H1 (cell line): ENCODE results near the gene ALKAL2. TPM values are rescaled to one million over a fixed set of nuclear protein-coding genes. Genes with fewer than 3 reads are reported as not detected.
A peak's percentile ranks its signal among the peaks of the same experiment; 100 is the strongest.

Experiments
- CTCF ChIA-PET: fragments of 300-600 bp; sonication (Branson Sonifier 250); formaldehyde crosslinking; loops from one replicate; lab custom pipeline; 2021; ENCODE audit not compliant: partially characterized antibody; lab: Charles Lee
- POLR2A ChIA-PET: fragments of 300-600 bp; sonication (Branson Sonifier 250); formaldehyde crosslinking; loops from one replicate; lab custom pipeline; 2021; ENCODE audit warnings: inconsistent platforms; ENCODE audit not compliant: partially characterized antibody; lab: Charles Lee
- DNase-seq, 2 experiments: peaks; one replicate each; pipeline versions ENCODE4 v3.0.0 to v3.0.0-alpha.2; 2010 to 2022; ENCODE audit warnings: low spot score in 2 of 2, low read depth in 1 of 2, mixed read lengths in 1 of 2
- FAIRE-seq: peaks from 2 replicates; lab custom pipeline; 2011; peaks lifted over from hg19 to GRCh38; lab: Jason Lieb, UNC
- H2AFZ ChIP-seq: 2 replicates; pipeline ENCODE4 v1.8.1; 2012; ENCODE audit warnings: low read length, inconsistent platforms
- H2AK5ac ChIP-seq: 2 replicates; pipeline ENCODE4 v1.6.1; 2013; ENCODE audit warnings: low read depth, low read length
- H2BK120ac ChIP-seq: replicated peaks from 2 replicates; pipeline ENCODE3; 2013; ENCODE audit warnings: low read depth, low read length, inconsistent platforms
- H2BK12ac ChIP-seq: 2 replicates; pipeline ENCODE4 v1.6.1; 2013; ENCODE audit warnings: low read depth, low read length
- H2BK15ac ChIP-seq: 2 replicates; pipeline ENCODE4 v1.6.1; 2013; ENCODE audit warnings: low read length
- H2BK20ac ChIP-seq: 2 replicates; pipeline ENCODE4 v1.6.1; 2013; ENCODE audit warnings: low read length
- H2BK5ac ChIP-seq: 2 replicates; pipeline ENCODE4 v1.6.1; 2013; ENCODE audit warnings: low read depth, low read length
- H3K14ac ChIP-seq: 2 replicates; pipeline ENCODE4 v1.6.1; 2013; ENCODE audit warnings: inconsistent platforms; ENCODE audit not compliant: insufficient read length
- H3K18ac ChIP-seq: 2 replicates; pipeline ENCODE4 v1.6.1; 2013; ENCODE audit warnings: low read length; ENCODE audit errors: extremely low read depth
- H3K23ac ChIP-seq: 2 replicates; pipeline ENCODE4 v1.6.1; 2013; ENCODE audit warnings: inconsistent platforms; ENCODE audit not compliant: insufficient read length
- H3K23me2 ChIP-seq: 2 replicates; pipeline ENCODE4 v1.6.1; 2013; ENCODE audit warnings: low read depth, low read length
- H3K27ac ChIP-seq: 2 replicates; pipeline ENCODE4 v1.6.1; 2011; ENCODE audit warnings: low read depth, low read length, inconsistent platforms
- H3K27me3 ChIP-seq, 4 experiments: replicated peaks in 1 of 4; 1 replicate in 1 of 4; 2 replicates in 3 of 4; pipeline versions ENCODE4 v1.6.1 to v1.8.1; 2011 to 2013; ENCODE audit warnings: low read length in 3 of 4, mild to moderate bottlenecking in 3 of 4, inconsistent platforms in 2 of 4, mixed read lengths in 2 of 4, moderate library complexity in 1 of 4; ENCODE audit not compliant: control insufficient read depth in 3 of 4, insufficient read depth in 3 of 4; ENCODE audit errors: extremely low read depth in 1 of 4
- H3K36me3 ChIP-seq, 4 experiments: 2 replicates each; pipeline versions ENCODE4 v1.6.1 to v1.8.1; 2011 to 2013; ENCODE audit warnings: mild to moderate bottlenecking in 4 of 4, low read length in 3 of 4, moderate library complexity in 2 of 4, control low read depth in 1 of 4, inconsistent platforms in 1 of 4; ENCODE audit not compliant: insufficient read depth in 4 of 4, control insufficient read depth in 2 of 4
- H3K4ac ChIP-seq: replicated peaks from 2 replicates; pipeline ENCODE3; 2013; ENCODE audit warnings: low read length, low read depth, mixed read lengths, inconsistent platforms; ENCODE audit not compliant: insufficient read length
- H3K4me1 ChIP-seq, 4 experiments: replicated peaks in 1 of 4; 1 replicate in 1 of 4; 2 replicates in 3 of 4; pipeline versions ENCODE4 v1.6.1 to v1.8.1; 2011 to 2013; ENCODE audit warnings: low read length in 3 of 4, inconsistent platforms in 2 of 4, mixed read lengths in 1 of 4; ENCODE audit not compliant: insufficient read depth in 4 of 4, control insufficient read depth in 3 of 4
- H3K4me2 ChIP-seq, 2 experiments: 2 replicates each; pipeline versions ENCODE4 v1.6.1 to v1.8.1; 2011 to 2013; ENCODE audit warnings: low read depth in 2 of 2, low read length in 2 of 2, control low read depth in 1 of 2, inconsistent platforms in 1 of 2, mild to moderate bottlenecking in 1 of 2; ENCODE audit not compliant: insufficient read depth in 1 of 2
- H3K4me3 ChIP-seq, 4 experiments: fragments of 200-600, 300-600 bp in 1 of 4; sonication (generic), shearing (Covaris generic), sonication (Bioruptor Twin) in 1 of 4; 2 replicates each; pipeline versions ENCODE4 v1.5.1 to v1.8.1; 2011 to 2016; ENCODE audit warnings: low read length in 4 of 4, low read depth in 3 of 4, control low read depth in 2 of 4, inconsistent platforms in 2 of 4, mild to moderate bottlenecking in 2 of 4, mixed read lengths in 1 of 4, moderate library complexity in 1 of 4; ENCODE audit not compliant: insufficient read depth in 2 of 4; ENCODE audit errors: extremely low read depth in 1 of 4
- H3K56ac ChIP-seq: replicated peaks from 2 replicates; pipeline ENCODE3; 2013; ENCODE audit warnings: low read depth, mild to moderate bottlenecking, mixed read lengths, low read length, inconsistent platforms; ENCODE audit not compliant: insufficient read length
- H3K79me1 ChIP-seq: 2 replicates; pipeline ENCODE4 v1.6.1; 2013; ENCODE audit warnings: low read depth, low read length, control low read depth
- H3K79me2 ChIP-seq, 2 experiments: 2 replicates each; pipeline versions ENCODE4 v1.6.1 to v1.8.1; 2012 to 2013; ENCODE audit warnings: low read length in 2 of 2, mild to moderate bottlenecking in 2 of 2, inconsistent platforms in 1 of 2; ENCODE audit not compliant: insufficient read depth in 2 of 2, control insufficient read depth in 1 of 2
- H3K9ac ChIP-seq, 4 experiments: replicated peaks in 1 of 4; 1 replicate in 1 of 4; 2 replicates in 3 of 4; pipeline versions ENCODE4 v1.6.1 to v1.8.1; 2011 to 2013; ENCODE audit warnings: low read depth in 3 of 4, low read length in 3 of 4, control low read depth in 2 of 4, mild to moderate bottlenecking in 2 of 4, moderate library complexity in 2 of 4, inconsistent platforms in 1 of 4; ENCODE audit errors: extremely low read depth in 1 of 4
- H3K9me3 ChIP-seq, 2 experiments: 2 replicates each; pipeline versions ENCODE4 v1.6.1 to v1.8.1; 2012 to 2013; ENCODE audit warnings: mild to moderate bottlenecking in 2 of 2, moderate library complexity in 2 of 2, control low read depth in 1 of 2, inconsistent platforms in 1 of 2, low read depth in 1 of 2, low read length in 1 of 2, mixed read lengths in 1 of 2; ENCODE audit not compliant: insufficient read depth in 2 of 2
- H4K20me1 ChIP-seq, 2 experiments: replicated peaks in 1 of 2; 2 replicates each; pipeline versions ENCODE3 to v1.8.1; 2011 to 2013; ENCODE audit warnings: inconsistent platforms in 2 of 2, low read length in 2 of 2, mild to moderate bottlenecking in 1 of 2; ENCODE audit not compliant: insufficient read depth in 2 of 2, control insufficient read depth in 1 of 2
- H4K5ac ChIP-seq: 2 replicates; pipeline ENCODE4 v1.6.1; 2013; ENCODE audit warnings: low read length, low read depth, mixed read lengths, inconsistent platforms; ENCODE audit not compliant: insufficient read length
- H4K8ac ChIP-seq: 2 replicates; pipeline ENCODE4 v1.8.0; 2013; ENCODE audit warnings: mild to moderate bottlenecking, moderate library complexity, low read length, inconsistent platforms; ENCODE audit not compliant: insufficient read depth; ENCODE audit errors: extremely low read depth
- H4K91ac ChIP-seq: replicated peaks from 2 replicates; pipeline ENCODE3; 2013; ENCODE audit warnings: low read length, mixed read lengths, inconsistent platforms; ENCODE audit not compliant: insufficient read length
- ASH2L ChIP-seq: fragments of 200-600, 300-600 bp; sonication (generic); IDR thresholded peaks from one replicate; pipeline ENCODE4 v1.7.1; 2017; ENCODE audit warnings: low read length
- CEBPB ChIP-seq: IDR thresholded peaks from 2 replicates; pipeline ENCODE4 v1.6.1; 2012; ENCODE audit warnings: low read depth, low read length
- GTF2F1 ChIP-seq: IDR thresholded peaks from 2 replicates; pipeline ENCODE4 v1.6.1; 2012; ENCODE audit warnings: low read depth, low read length, improper control_type of control experiment, borderline replicate concordance
- POU5F1 ChIP-seq: IDR thresholded peaks from 2 replicates; pipeline ENCODE4 v1.6.1; 2011; ENCODE audit warnings: low read depth, mild to moderate bottlenecking, low read length, moderate library complexity
- SIN3A ChIP-seq, 2 experiments: IDR thresholded peaks in 1 of 2; conservative IDR thresholded peaks in 1 of 2; 2 replicates each; pipeline ENCODE4 v1.6.1; 2011 to 2012; ENCODE audit warnings: low read length in 2 of 2, improper control_type of control experiment in 1 of 2, low read depth in 1 of 2, mild to moderate bottlenecking in 1 of 2
- SP1 ChIP-seq: IDR thresholded peaks from 2 replicates; pipeline ENCODE4 v1.6.1; 2011; ENCODE audit warnings: low read depth, low read length
- TBP ChIP-seq: IDR thresholded peaks from 2 replicates; pipeline ENCODE4 v1.6.1; 2011; ENCODE audit warnings: low read depth, low read length, improper control_type of control experiment
- WGBS, 2 experiments: shearing (Covaris generic) in 1 of 2; methylation state at CpG; one replicate each; pipeline versions ENCODE4 v1.1.6 to v1.1.7; 2013 to 2015; ENCODE audit warnings: low lambda C conversion rate in 2 of 2, mixed read lengths in 2 of 2, inconsistent platforms in 1 of 2, low coverage in 1 of 2, missing lambda C conversion rate in 1 of 2; ENCODE audit not compliant: insufficient replicate concordance in 2 of 2, insufficient coverage in 1 of 2, insufficient read length in 1 of 2; ENCODE audit errors: extremely low coverage in 1 of 2, missing lambda C conversion rate in 1 of 2; 5-methylcytosine and 5-hydroxymethylcytosine counted together
- polyA plus RNA-seq, 7 experiments: library from polyadenylated mRNA; depleted of rRNA in 3 of 7; stranded (reverse) in 5 of 7; unstranded in 2 of 7; fragments of >200 nt in 5 of 7; fragments of 200-250 nt in 2 of 7; gene quantifications; 1 replicate in 5 of 7; 2 replicates in 1 of 7; 4 replicates in 1 of 7; pipeline versions ENCODE4 v1.2.1 to v1.2.3, GENCODE V29; 2011 to 2013; ENCODE audit warnings: missing spikeins in 2 of 7, mixed read lengths in 2 of 7
- total RNA-seq: library from RNA; stranded (reverse); fragmentation: NEBNext Ultra II Directional; extraction: Animal tissue kit (Norgen Biotek cat#: 25700); gene quantifications from 2 replicates; pipeline ENCODE4 v1.2.1, GENCODE V29; 2021
- TF ChIP-seq, protein P1 (sequence below): IDR thresholded peaks from 2 replicates; pipeline ENCODE4 v1.6.1; 2012; ENCODE audit warnings: inconsistent platforms

Gene ALKAL2
- total and polyA plus RNA-seq, 2 of the 8 experiments (the other 6 are each of a cell fraction or from before 2014, with no cell fraction given) = 4.6 to 11.5 TPM

- Histone ChIP-seq H3K79me2 (no peaks in the 10 kb centered on the region), H4K91ac (no peak overlapping the region), H3K23ac (no peak overlapping the region), H2AFZ (no peak overlapping the region), H3K4me3 (peak overlapping the region in 1 of 4 experiments; percentile 30; a peak in 1 of 8 replicates), H2AK5ac (no peak overlapping the region), H3K18ac (no peak overlapping the region), H3K14ac (no peak overlapping the region), H3K9me3 (no peaks in the 10 kb centered on the region), H3K56ac (no peak overlapping the region), H3K4ac (no peak overlapping the region), H4K20me1 (no peaks in the 10 kb centered on the region), H3K4me1 (peaks cover 0 to 3% (median 2%) of the 10 kb centered on the region in 4 experiments), H3K23me2 (no peaks in the 10 kb centered on the region), H4K5ac (no peak overlapping the region), H2BK12ac (no peak overlapping the region), H3K4me2 (peak overlapping the region in 1 of 2 experiments; percentile 41; a peak in 1 of 4 replicates), H2BK5ac (no peak overlapping the region), H2BK120ac (no peak overlapping the region), H3K27me3 (peaks cover 0 to 1% (median 0%) of the 10 kb centered on the region in 4 experiments; a peak in 1 of 7 replicates), H3K9ac (no peak overlapping the region), H4K8ac (no peak overlapping the region), H3K79me1 (no peaks in the 10 kb centered on the region), H2BK15ac (no peak overlapping the region), H3K36me3 (no peaks in the 10 kb centered on the region; a peak in 1 of 8 replicates), H2BK20ac (no peak overlapping the region), H3K27ac (no peak overlapping the region)
- DNase-seq (peak in 1 of 2 experiments; percentile 36), FAIRE-seq (peak; percentile 63)
- no peak for TF ChIP-seq SP1
- TF ChIP-seq, protein P1, sequence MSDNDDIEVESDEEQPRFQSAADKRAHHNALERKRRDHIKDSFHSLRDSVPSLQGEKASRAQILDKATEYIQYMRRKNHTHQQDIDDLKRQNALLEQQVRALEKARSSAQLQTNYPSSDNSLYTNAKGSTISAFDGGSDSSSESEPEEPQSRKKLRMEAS = no peak
- no peak for TF ChIP-seq GTF2F1
- no peak for TF ChIP-seq TBP
- no peak for TF ChIP-seq CEBPB
- TF ChIP-seq POU5F1 = peak; percentile 66; the same call in 1 of the 2 replicates
- TF ChIP-seq SIN3A (conservative IDR thresholded peaks at IDR 0.05 in 1 of 2, IDR thresholded peaks at IDR 0.05 in 1 of 2; ENCODE audit: low read depth in 1 of 2, low read length in 2 of 2) = no peak
- no peak for TF ChIP-seq ASH2L
- 19% methylated on average over 7 of the region's 7 CpGs; no CpG with 5 or more reads in 1 of the 2 experiments for WGBS, 2 experiments
- CTCF ChIA-PET = interaction anchor here (1.1 to 1.7 kb wide), 6 partner anchors 8 to 215 kb away, joined by 3 to 6 read pairs (median 4); no protein-coding TSS in a partner anchor
- POLR2A ChIA-PET = interaction anchor here (1.3 kb wide), 1 partner anchor 31 kb away, joined by 4 read pairs; the partner anchor contains the start of genes ACP1 and SH3YL1
Observed at GRCh38 chr2:233030-233429, 54.9 kb downstream of the ALKAL2 start.
